HepG2 (cell line): ENCODE data around the gene SGK1. TPM values are rescaled to one million over a fixed set of nuclear protein-coding genes. Genes with fewer than 3 reads are reported as not detected.

Experiments
- ARHGAP35 ChIP-seq: sonication (generic); formaldehyde crosslinking; IDR thresholded peaks from 2 replicates; pipeline ENCODE4 v1.9.0; 2022; ENCODE audit warnings: mild to moderate bottlenecking, inconsistent platforms, moderate library complexity, missing genetic modification reagents, borderline replicate concordance
- ATF7-NPFF ChIP-seq: sonication (generic); formaldehyde crosslinking; IDR thresholded peaks from 2 replicates; pipeline ENCODE4 v1.8.1; 2023; ENCODE audit warnings: mild to moderate bottlenecking, low read depth, missing genetic modification reagents, moderate library complexity
- CBX5 ChIP-seq: sonication (generic); formaldehyde crosslinking; IDR thresholded peaks from 2 replicates; pipeline ENCODE4 v1.4.0; 2020; ENCODE audit warnings: missing genetic modification reagents, borderline replicate concordance
- ELF1 ChIP-seq: sonication (generic); formaldehyde crosslinking; IDR thresholded peaks from 2 replicates; pipeline ENCODE4 v1.4.0; 2020; ENCODE audit warnings: missing genetic modification reagents
- FOXA3 ChIP-seq: IDR thresholded peaks from 2 replicates; pipeline ENCODE4 v1.6.1; 2016; ENCODE audit warnings: missing genetic modification reagents, missing compliant biosample characterization
- GATAD1 ChIP-seq: IDR thresholded peaks from 2 replicates; pipeline ENCODE4 v1.6.1; 2016; ENCODE audit warnings: missing genetic modification reagents, missing compliant biosample characterization
- HMG20B ChIP-seq: conservative IDR thresholded peaks from 2 replicates; pipeline ENCODE4 v1.6.1; 2016; ENCODE audit warnings: missing genetic modification reagents, missing compliant biosample characterization
- KAT7 ChIP-seq: IDR thresholded peaks from 2 replicates; pipeline ENCODE4 v1.6.1; 2018; ENCODE audit warnings: borderline replicate concordance, missing compliant biosample characterization
- KDM5B ChIP-seq: sonication (generic); formaldehyde crosslinking; IDR thresholded peaks from 2 replicates; pipeline ENCODE4 v1.4.0; 2020; ENCODE audit warnings: missing genetic modification reagents, mild to moderate bottlenecking, borderline replicate concordance
- MIXL1 ChIP-seq: IDR thresholded peaks from 2 replicates; pipeline ENCODE4 v1.6.1; 2016
- RAD21 ChIP-seq: fragments of 450-650 bp; formaldehyde crosslinking; IDR thresholded peaks from 2 replicates; pipeline ENCODE4 v1.5.0; 2020; ENCODE audit warnings: mild to moderate bottlenecking
- RFXANK ChIP-seq: IDR thresholded peaks from 2 replicates; pipeline ENCODE4 v1.6.1; 2016
- SCMH1 ChIP-seq: sonication (generic); formaldehyde crosslinking; IDR thresholded peaks from 2 replicates; pipeline ENCODE4 v1.9.0; 2021; ENCODE audit warnings: missing genetic modification reagents, mild to moderate bottlenecking, borderline replicate concordance
- SIN3A ChIP-seq: IDR thresholded peaks from 2 replicates; pipeline ENCODE4 v1.6.1; 2011; ENCODE audit warnings: low read depth, mild to moderate bottlenecking, control low read depth, low read length, borderline replicate concordance
- TCF7L2 ChIP-seq: IDR thresholded peaks from 2 replicates; pipeline ENCODE4 v1.6.1; 2011; ENCODE audit warnings: mild to moderate bottlenecking, low read depth, low read length, moderate library complexity
- YEATS4 ChIP-seq: sonication (generic); formaldehyde crosslinking; IDR thresholded peaks from 2 replicates; pipeline ENCODE4 v1.4.0; 2020; ENCODE audit warnings: missing genetic modification reagents, borderline replicate concordance
- ZBTB25 ChIP-seq: IDR thresholded peaks from 2 replicates; pipeline ENCODE4 v1.6.1; 2018; ENCODE audit warnings: missing genetic modification reagents
- ZMYM4 ChIP-seq: sonication (generic); formaldehyde crosslinking; IDR thresholded peaks from 2 replicates; pipeline ENCODE4 v1.8.1; 2023; ENCODE audit warnings: mild to moderate bottlenecking, missing genetic modification reagents
- ZNF143 ChIP-seq: sonication (generic); formaldehyde crosslinking; IDR thresholded peaks from 2 replicates; pipeline ENCODE4 v1.4.0; 2020; ENCODE audit warnings: missing genetic modification reagents
- ZNF552 ChIP-seq: sonication (generic); formaldehyde crosslinking; IDR thresholded peaks from 2 replicates; pipeline ENCODE4 v1.9.0; 2022; ENCODE audit warnings: missing genetic modification reagents, mild to moderate bottlenecking, borderline replicate concordance
- ZNF574 ChIP-seq: sonication (generic); formaldehyde crosslinking; IDR thresholded peaks from 2 replicates; pipeline ENCODE4 v1.4.0; 2020; ENCODE audit warnings: missing genetic modification reagents
- ZNF792 ChIP-seq: IDR thresholded peaks from 2 replicates; pipeline ENCODE4 v1.6.1; 2016
- polyA plus RNA-seq, 8 experiments: library from polyadenylated mRNA; depleted of rRNA in 3 of 8; stranded (reverse) in 7 of 8; unstranded in 1 of 8; fragments of >200 nt; fragmentation: Illumina TruSeq in 4 of 8; extraction: Trizol in 4 of 8; gene quantifications; 2 replicates each; pipeline versions ENCODE4 v1.2.1 to v1.2.3, GENCODE V29; 2011 to 2016; ENCODE audit warnings: low read depth in 4 of 8, missing spikeins in 1 of 8, mixed read lengths in 1 of 8; ENCODE audit not compliant: insufficient read depth in 1 of 8
- total RNA-seq, 5 experiments: library from RNA; depleted of rRNA; stranded (reverse); fragments of >200 nt; fragmentation: Illumina TruSeq; extraction: Trizol; gene quantifications; 2 replicates each; pipeline ENCODE4 v1.2.3, GENCODE V29; 2016; ENCODE audit warnings: low read depth in 1 of 5
- TF ChIP-seq, protein P1 (sequence below): sonication (generic); formaldehyde crosslinking; IDR thresholded peaks from 2 replicates; pipeline ENCODE4 v1.4.0; 2020; ENCODE audit warnings: missing genetic modification reagents, borderline replicate concordance
- TF ChIP-seq, protein P2 (sequence below), 2 experiments: sonication (generic) in 1 of 2; formaldehyde crosslinking in 1 of 2; IDR thresholded peaks; 2 replicates each; pipeline versions ENCODE4 v1.4.0 to v1.6.1; 2018 to 2020; ENCODE audit warnings: missing genetic modification reagents in 2 of 2, borderline replicate concordance in 1 of 2, low read depth in 1 of 2, mild to moderate bottlenecking in 1 of 2, missing biosample characterization in 1 of 2

SGK1 gene
- total and polyA plus RNA-seq, 2 of the 13 experiments (the other 11 are each of a cell fraction or from before 2014, with no cell fraction given), result 56.1 to 56.2 TPM

DNA sequence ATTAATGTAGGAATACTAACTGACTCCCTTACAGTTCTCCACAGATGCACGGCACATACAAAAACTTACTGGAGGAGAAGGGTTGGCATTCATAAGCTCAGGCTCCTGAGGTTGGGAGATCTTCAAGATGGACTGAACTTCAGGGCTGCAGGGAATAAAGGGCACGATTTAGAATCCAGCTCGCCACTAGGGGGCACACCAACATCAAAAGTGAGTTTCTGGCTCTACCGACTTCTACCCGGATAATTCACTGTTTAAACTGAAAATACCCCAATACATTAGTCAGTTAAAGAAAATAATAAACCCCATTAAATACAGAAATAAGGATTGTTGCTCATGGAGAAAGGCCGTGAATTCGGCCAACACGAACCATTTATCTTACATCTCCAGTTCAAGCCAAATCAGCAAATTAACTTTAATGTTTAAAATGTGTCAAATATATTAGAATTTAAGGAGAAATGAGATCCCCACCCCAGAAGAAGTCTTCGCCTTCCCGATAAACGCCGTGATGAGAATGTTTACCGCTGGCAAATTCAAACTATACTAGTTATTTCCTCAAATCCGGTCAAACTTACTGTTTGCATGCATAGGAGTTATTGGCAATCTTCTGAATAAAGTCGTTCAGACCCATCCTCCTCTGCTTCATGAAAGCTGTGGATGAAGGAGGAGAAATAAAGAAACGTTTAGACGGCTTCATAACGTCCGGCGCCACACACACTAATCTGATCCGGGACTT is 143.8 kb downstream of the SGK1 start (continued):
- TF ChIP-seq RAD21 (CRISPR knock-in tag), result peak; percentile 92
- TF ChIP-seq ATF7-NPFF (CRISPR knock-in tag), result no peak
- TF ChIP-seq GATAD1 (CRISPR knock-in tag), result peak; percentile 40; the same call in 1 of the 2 replicates
- peak; percentile 29; the same call in 1 of the 2 replicates for TF ChIP-seq ZNF792 (CRISPR knock-in tag)
- no peak for TF ChIP-seq ELF1 (CRISPR knock-in tag)
- no peak for TF ChIP-seq TCF7L2
- no peak for TF ChIP-seq ZNF574 (CRISPR knock-in tag)
- TF ChIP-seq ZNF552 (CRISPR knock-in tag), result no peak
- no peak for TF ChIP-seq HMG20B (CRISPR knock-in tag)
- TF ChIP-seq KDM5B (CRISPR knock-in tag), result no peak
- TF ChIP-seq, protein P1, sequence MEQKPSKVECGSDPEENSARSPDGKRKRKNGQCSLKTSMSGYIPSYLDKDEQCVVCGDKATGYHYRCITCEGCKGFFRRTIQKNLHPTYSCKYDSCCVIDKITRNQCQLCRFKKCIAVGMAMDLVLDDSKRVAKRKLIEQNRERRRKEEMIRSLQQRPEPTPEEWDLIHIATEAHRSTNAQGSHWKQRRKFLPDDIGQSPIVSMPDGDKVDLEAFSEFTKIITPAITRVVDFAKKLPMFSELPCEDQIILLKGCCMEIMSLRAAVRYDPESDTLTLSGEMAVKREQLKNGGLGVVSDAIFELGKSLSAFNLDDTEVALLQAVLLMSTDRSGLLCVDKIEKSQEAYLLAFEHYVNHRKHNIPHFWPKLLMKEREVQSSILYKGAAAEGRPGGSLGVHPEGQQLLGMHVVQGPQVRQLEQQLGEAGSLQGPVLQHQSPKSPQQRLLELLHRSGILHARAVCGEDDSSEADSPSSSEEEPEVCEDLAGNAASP (CRISPR knock-in tag), result 0 out of 2 replicates have a peak, but pooled peaks have one; percentile 45
- TF ChIP-seq KAT7 (CRISPR knock-in tag), result peak; percentile 12; the same call in 1 of the 2 replicates
- TF ChIP-seq YEATS4 (CRISPR knock-in tag), result no peak
- peak; percentile 9; the same call in 1 of the 2 replicates for TF ChIP-seq FOXA3 (CRISPR knock-in tag)
- TF ChIP-seq RFXANK (CRISPR knock-in tag), result 0 out of 2 replicates have a peak, but pooled peaks have one; percentile 26
- peak; percentile 28; the same call in 1 of the 2 replicates for TF ChIP-seq ZBTB25 (CRISPR knock-in tag)
- TF ChIP-seq CBX5, result no peak
- TF ChIP-seq ZNF143 (CRISPR knock-in tag), result no peak
- no peak for TF ChIP-seq SCMH1 (CRISPR knock-in tag)
- no peak for TF ChIP-seq ARHGAP35 (CRISPR knock-in tag)
- TF ChIP-seq MIXL1, result no peak
- TF ChIP-seq ZMYM4 (CRISPR knock-in tag), result no peak
- TF ChIP-seq, protein P2, sequence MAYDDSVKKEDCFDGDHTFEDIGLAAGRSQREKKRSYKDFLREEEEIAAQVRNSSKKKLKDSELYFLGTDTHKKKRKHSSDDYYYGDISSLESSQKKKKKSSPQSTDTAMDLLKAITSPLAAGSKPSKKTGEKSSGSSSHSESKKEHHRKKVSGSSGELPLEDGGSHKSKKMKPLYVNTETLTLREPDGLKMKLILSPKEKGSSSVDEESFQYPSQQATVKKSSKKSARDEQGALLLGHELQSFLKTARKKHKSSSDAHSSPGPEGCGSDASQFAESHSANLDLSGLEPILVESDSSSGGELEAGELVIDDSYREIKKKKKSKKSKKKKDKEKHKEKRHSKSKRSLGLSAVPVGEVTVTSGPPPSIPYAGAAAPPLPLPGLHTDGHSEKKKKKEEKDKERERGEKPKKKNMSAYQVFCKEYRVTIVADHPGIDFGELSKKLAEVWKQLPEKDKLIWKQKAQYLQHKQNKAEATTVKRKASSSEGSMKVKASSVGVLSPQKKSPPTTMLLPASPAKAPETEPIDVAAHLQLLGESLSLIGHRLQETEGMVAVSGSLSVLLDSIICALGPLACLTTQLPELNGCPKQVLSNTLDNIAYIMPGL (CRISPR knock-in tag; IDR thresholded peaks at IDR 0.05; ENCODE audit: borderline replicate concordance in 1 of 2, low read depth in 1 of 2), result peak in 1 of 2 experiments; percentile 85
- 0 out of 2 replicates have a peak, but pooled peaks have one; percentile 44 for TF ChIP-seq SIN3A
